Activated gamma-delta T cell treated with Interleukin-2 at 50 U/mL for 16 hours (primary cell): ENCODE data around the gene KLHL24.
"Not testable (repeated sequence)": the region's sequence is repeated elsewhere in the genome, so short reads cannot be mapped to it uniquely, and the experiment has no call there.

ENCODE experiments used
- DNase-seq: peaks from one replicate; pipeline ENCODE4 v3.0.0-alpha.2; 2020

KLHL24 gene

DNA sequence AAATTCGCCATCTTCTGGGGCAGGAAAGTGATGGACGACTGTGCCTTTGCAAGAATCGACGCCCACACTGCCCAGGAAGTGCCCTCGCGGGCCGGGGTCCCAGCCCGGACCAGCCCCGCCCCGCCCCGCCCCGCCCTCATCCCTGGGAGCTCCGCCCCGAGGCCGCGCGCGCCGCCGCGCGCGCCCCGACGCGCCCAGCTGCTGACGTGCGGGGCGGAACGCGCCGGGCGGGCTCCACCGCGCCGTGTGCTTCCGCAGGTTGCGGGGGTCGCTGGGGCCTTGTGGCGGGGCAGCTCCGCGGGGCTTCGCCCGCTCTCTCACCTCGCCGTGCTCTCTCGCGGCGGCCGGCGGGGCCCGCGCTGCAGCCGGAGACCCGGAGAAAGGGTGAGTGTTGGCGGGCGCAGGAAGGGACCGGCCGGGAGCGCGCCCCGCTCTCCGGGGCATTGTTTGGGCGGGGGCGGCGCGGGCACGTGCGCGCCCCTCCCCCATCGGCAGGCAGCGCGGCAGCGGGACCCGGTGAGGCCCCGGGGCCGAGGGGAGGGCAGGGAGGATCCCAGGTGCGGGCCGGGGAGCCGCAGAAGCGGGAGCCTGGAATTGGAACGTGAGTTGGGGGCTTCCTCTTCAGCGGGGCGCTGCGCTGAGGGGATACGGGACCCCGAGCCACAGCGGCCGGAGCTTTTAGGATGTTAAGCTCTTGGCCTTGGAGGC lies 62.3 kb downstream of the KLHL24 start, which contains the start of gene YEATS2:
YEATS2 (plus strand) TSS at position 188 of the 708 bp plus-strand sequence. CDS start 17,366 bp downstream, outside the sequence.
- peak; percentile 54 for DNase-seq

DNA sequence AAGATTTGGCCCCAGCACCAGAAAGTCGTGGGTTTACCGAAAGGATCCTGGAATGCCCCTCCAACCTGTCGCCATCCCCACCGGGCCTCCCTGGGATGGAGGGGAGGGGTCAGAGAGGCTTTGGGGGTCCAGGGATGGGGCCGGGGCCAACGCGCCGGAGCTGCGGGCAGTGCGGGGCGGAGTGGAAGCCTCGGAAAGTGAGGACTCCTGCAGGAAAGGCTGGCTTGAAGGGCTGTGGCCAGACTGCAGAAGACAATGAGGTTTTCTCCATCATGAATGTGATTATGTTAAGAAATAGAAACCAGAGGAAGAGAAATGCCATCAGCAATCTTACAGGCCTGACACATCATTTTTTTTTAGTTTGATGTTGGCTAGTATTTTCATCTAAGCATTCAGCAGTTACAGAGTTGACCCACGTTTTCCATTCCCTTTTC lies 62.9 kb downstream of the KLHL24 start:
- peak; percentile 11 for DNase-seq

DNA sequence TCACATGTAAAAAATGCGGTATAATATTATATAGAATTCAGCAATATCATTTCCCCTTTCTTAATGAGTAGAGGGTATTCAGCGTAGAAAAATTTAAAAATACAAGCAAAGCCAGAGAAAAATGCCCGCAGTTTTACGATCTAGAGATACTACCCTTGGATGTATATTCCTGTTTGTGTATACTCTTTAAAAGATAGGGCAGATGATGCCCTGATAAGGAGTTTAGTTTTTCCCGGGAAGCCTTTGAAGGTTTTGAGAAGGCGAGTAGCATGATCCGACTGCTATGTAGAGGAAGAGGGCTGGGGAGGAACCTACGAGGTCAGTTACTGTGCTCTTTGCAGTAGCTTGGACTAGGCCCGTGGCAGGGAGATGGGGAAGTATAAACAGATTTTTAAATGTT lies 63.3 kb downstream of the KLHL24 start:
- DNase-seq: no peak

DNA sequence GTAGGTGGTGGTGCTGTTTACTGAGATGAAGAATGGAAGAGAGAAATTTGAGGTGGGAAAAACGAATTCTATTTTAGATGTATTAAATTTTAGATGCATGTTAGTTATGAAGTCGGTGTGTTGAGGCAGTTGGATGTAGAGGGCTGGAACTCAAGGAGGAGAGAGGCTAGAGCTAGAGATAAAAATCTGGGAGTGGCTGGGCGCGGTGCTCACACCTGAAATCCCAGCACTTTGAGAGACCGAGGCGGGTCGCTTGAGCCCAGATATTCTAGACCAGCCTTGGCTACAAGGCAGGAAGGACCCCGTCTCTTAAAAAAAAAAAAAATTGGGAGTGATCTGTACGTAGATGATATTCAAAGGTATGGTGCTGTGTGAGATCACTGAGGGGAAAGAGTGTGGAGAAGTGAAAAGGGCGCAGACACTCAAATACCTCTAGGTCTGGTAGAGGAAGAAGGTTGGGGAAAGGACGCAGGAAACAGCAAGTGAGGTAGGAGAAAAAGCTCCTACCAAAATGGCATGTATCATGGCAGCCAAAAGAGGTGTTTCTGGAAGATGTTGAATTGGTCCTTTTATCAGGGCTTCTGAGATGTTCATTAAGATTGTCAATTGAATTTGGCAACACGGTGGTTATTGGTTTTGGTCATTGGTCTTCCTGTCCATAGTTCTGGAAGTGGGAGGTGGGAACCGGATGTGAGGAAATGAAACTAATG lies 64.0 kb downstream of the KLHL24 start:
- no peak for DNase-seq

DNA sequence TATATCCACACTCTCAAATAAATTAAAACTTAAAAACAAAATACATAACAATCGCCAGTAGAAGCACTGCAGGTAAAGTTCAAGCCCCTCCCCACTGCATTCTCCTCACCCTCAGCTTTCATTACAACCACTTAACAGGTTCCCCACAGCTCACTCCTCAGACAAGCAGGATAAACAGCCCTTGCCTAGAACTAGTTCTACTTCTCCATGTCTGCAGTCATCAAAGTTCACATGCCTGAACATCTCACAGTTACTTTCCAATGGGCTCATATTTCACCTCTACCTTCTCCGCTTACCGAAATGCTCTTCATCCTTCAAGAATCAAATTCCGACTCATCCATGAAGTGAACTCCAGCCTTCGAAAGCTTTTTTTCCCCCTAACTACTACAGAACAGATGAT lies 66.3 kb downstream of the KLHL24 start:
- no peak for DNase-seq

DNA sequence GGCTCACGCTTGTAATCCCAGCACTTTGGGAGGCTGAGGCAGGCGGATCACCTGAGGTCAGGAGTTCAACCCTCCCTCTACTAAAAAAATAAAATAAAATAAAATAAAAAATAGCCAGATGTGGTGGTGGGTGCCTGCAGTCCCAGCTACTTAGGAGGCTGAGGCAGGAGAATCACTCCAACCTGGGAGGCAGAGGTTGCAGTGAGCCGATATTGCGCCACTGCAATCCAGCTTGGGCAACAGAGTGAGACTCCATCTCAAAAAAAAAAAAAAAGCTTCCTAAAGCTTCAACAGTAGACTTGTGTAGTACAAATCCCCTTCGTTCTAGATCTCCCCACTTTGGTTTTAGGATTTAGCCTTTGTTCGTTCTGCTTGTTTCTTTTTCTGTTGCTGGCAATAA lies 68.5 kb downstream of the KLHL24 start:
- not testable (repeated sequence) for DNase-seq

DNA sequence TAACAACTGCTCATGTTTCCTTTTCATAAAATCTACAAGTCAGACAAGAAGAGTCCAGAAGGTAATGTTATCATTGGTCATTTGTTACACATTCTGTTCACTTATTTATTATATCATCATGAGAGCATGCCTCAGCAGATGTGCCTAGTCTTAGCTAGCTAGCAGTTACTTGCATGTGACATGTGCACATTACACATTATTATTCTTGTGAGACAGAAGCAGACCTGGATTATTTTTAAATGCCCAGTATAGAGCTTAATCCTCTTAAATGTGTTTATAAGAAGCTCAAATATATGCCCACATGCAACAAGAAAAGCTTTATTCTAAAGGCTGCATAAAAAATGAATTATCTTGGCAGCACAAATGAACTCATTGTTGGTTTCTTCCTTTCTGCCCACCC lies 74.8 kb downstream of the KLHL24 start:
- DNase-seq: no peak

DNA sequence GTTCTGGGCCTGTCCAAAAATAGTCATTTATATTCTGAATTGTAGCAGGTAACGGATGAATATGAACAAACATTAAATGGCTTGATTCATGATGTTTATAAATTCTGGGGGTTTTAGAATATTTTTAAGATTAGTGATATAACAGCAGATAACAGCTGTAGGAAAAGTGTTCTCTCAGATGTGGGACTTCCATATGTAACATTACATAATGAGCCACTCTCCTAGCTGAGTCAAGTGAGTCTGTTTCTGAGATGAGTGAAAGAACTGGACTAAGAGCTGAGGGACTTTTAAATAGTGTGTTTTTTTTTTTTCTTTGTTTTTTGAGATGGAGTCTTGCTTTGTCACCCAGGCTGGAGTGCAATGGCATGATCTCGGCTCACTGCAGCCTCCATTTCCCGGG lies 76.1 kb downstream of the KLHL24 start:
- DNase-seq: no peak

DNA sequence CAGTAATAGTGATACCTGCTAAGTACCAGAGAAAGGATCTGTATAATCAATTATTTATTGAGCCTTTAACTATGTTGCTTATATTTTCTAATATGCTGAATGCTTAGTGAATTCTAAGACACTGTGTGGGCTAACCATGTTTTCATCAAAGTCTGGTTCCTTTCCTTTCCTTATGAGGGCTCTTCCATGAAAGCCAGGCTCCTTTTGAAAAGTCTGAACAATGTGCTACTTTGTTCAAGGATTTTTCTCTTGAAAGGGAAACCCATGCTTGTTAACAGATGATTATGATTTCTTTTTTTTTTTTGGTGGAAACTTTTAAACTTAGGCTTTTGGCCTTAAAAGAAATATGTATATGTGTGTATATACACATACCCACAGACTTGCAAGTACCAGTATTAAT lies 79.2 kb downstream of the KLHL24 start:
- no peak for DNase-seq

DNA sequence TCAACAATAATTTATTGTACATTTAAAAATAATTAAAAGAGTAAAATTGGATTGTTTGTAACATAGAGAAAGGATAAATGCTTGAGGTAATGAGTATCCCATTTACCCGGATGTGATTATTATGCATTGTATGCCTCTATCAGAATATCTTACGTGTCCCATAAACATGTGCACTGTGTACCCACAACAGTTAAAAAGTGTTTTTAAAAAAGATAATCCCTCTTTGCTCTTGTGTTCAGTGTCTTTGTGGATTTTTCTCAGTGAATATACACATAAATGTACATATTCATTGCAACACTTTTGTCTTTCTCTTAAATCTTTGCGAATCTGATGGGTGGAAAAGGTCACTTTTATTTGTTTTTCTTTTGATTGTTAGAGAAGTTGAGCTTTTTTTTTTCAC lies 82.6 kb downstream of the KLHL24 start:
- DNase-seq: no peak

DNA sequence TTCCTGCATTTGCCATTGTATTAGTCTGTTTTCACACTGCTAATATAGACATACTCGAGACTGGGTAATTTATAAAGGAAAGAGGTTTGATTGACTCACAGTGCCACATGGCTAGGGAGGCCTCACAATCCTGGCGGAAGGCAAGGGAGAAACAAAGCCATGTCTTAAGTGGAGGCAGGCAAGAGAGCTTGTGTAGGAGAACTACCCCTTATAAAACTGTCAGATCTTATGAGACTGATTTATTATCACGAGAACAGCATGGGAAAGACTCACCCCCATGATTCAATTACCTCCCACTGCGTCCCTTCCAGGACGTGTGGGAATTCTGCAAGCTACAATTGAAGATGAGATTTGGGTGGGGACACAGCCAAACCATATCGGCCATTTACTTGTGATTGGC lies 90.0 kb downstream of the KLHL24 start:
- no peak for DNase-seq

DNA sequence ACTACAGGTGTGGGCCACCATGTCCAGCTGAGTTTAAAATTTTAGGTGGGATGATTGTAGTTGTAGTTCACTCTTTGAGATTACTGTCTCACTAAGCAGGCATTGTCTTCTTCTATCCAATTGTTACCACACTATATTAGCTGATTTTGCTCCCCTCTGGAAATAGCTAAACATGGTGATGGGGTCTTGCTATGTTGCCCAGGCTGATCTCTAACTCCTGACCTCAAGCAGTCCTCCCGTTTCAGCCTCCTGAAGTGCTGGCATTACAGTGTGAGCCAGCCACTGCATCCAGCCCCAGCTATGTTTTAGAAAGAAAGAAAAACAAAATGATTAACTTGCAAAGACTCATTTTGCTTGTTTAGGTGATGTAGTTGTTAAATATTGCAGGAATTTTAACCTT lies 92.8 kb downstream of the KLHL24 start:
- no peak for DNase-seq

DNA sequence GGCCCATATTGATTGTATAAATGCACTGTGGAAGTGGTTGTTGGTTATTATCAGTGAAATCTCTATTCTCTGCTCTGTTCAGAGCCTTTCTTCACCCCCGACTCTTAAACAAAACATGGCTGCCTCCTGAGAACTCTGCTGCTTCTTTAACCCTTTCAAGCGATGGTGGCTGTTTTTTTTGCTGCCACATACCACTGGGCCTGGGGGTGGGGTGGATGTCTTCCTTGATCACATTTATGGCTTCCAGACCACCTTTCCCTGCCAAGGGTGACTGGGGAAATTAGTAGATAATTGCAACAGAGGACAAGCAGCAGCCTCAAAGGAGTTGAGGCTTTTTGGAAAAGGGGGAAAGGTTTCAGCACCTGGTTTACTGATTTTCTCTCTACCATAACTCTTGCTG lies 94.9 kb downstream of the KLHL24 start:
- no peak for DNase-seq

DNA sequence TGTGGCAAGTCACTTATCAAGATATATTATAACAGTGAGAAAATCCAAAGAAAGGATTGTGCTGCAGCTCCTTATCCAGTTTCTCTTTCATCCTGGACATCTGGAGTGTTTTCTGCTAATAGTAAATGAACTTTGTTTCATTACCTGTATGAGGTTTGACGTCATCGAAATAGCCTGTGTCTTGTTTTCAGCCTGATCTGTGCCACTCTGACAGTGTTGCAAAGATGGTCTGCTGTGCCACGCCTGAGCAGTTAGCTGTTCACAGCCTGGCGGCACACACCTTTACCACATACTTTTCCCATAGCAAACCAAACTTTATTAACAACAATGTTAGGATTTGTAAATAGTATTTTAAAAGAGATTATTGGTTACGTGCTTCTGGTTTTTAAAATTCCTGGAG lies 96.2 kb downstream of the KLHL24 start:
- DNase-seq: no peak

DNA sequence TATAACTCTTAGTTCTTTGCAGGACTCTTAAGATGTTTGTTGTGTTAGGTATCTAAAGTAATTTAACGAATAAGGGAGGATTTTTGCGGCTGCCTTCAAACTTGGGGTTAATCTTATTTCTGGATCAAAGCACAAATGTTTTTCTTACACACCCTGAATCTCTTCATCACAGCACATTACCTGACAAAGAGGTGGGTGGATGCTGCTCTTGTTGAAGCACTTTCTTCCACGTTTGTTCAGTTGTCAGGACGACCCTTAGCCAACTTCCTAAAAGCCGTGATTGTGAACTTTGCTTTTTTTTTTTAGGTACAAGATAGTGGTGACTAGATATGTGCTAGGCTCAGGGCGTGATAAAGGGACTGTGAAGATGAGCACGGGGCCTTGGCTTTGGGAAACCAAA lies 98.1 kb downstream of the KLHL24 start:
- no peak for DNase-seq
